K562 (cell line): ENCODE results near the gene CPSF4L. TPM values are rescaled to one million over a fixed set of nuclear protein-coding genes. Genes with fewer than 3 reads are reported as not detected.

ENCODE experiments used
- ATAC-seq: fragments of 200-7000 bp; cut with Tn5 transposase; 3 replicates; pipeline ENCODE4 v1.9.1; 2020; ENCODE audit warnings: moderate library complexity
- BruUV-seq: library from RNA; stranded (reverse); fragments of 400-500 nt; replicated peaks from 2 replicates; lab custom pipeline; 2021; lab: Mats Ljungman, UMichigan
- CTCF ChIA-PET: fragments of 300-600 bp; formaldehyde crosslinking; extraction: SDS; loops from one replicate; lab custom pipeline; 2021; ENCODE audit warnings: low intra/inter-chr PET ratio; lab: Yijun Ruan, JAX
- POLR2A ChIA-PET: fragments of 300-600, 350-650 bp; sonication (Branson Sonifier 250); formaldehyde crosslinking; extraction: SDS; loops from one replicate; lab custom pipeline; 2021; ENCODE audit warnings: antibody characterized with exemption, inconsistent platforms; lab: Yijun Ruan, JAX
- DNase-seq, 4 experiments: peaks; one replicate each; pipeline versions ENCODE4 v3.0.0 to v3.0.0-alpha.2; 2011 to 2018; ENCODE audit warnings: low spot score in 3 of 4, mixed read lengths in 3 of 4; ENCODE audit errors: extremely low read depth in 1 of 4
- FAIRE-seq: peaks from 2 replicates; lab custom pipeline; 2011; peaks lifted over from hg19 to GRCh38; lab: Jason Lieb, UNC
- H2AFZ ChIP-seq: 2 replicates; pipeline ENCODE4 v1.6.0; 2011; ENCODE audit warnings: low read depth, low read length, control low read depth, inconsistent platforms
- H3K27ac ChIP-seq: fragments of 200-600 bp; 3 replicates; pipeline ENCODE4 v1.8.0; 2011; ENCODE audit warnings: low read depth, mild to moderate bottlenecking, control low read depth, inconsistent platforms, low read length, moderate library complexity, mixed read lengths; ENCODE audit errors: extremely low read depth
- H3K27me3 ChIP-seq, 2 experiments: fragments of 300-600 bp in 1 of 2; 2 replicates in 1 of 2; 3 replicates in 1 of 2; pipeline versions ENCODE4 v1.6.0 to v1.8.0; 2011; ENCODE audit warnings: inconsistent platforms in 2 of 2, low read length in 2 of 2, mild to moderate bottlenecking in 1 of 2, mixed read lengths in 1 of 2, moderate library complexity in 1 of 2; ENCODE audit not compliant: control insufficient read depth in 2 of 2, insufficient read depth in 2 of 2
- H3K36me3 ChIP-seq: fragments of 300-600 bp; 3 replicates; pipeline ENCODE4 v1.8.0; 2011; ENCODE audit warnings: mild to moderate bottlenecking, low read length, inconsistent platforms; ENCODE audit not compliant: control insufficient read depth, insufficient read depth
- H3K4me1 ChIP-seq, 2 experiments: fragments of 200-600 bp in 1 of 2; replicated peaks in 1 of 2; 2 replicates in 1 of 2; 3 replicates in 1 of 2; pipeline versions ENCODE4 v1.5.1 to v1.8.0; 2011; ENCODE audit warnings: inconsistent platforms in 2 of 2, low read length in 2 of 2, mild to moderate bottlenecking in 1 of 2, mixed read lengths in 1 of 2, moderate library complexity in 1 of 2; ENCODE audit not compliant: control insufficient read depth in 2 of 2, insufficient read depth in 2 of 2
- H3K4me2 ChIP-seq: 2 replicates; pipeline ENCODE4 v1.6.1; 2011; ENCODE audit warnings: low read length, control low read depth, inconsistent platforms, mixed read lengths; ENCODE audit not compliant: insufficient read depth
- H3K4me3 ChIP-seq: fragments of 200-600 bp; sonication (generic), shearing (Covaris generic); 2 replicates; pipeline ENCODE4 v1.5.1; 2016; ENCODE audit warnings: control low read depth, inconsistent platforms
- H3K79me2 ChIP-seq: fragments of 200-600 bp; 3 replicates; pipeline ENCODE4 v1.8.0; 2011; ENCODE audit warnings: low read length, inconsistent platforms; ENCODE audit not compliant: control insufficient read depth, insufficient read depth
- H3K9ac ChIP-seq, 2 experiments: 2 replicates each; pipeline versions ENCODE4 v1.6.0 to v1.6.1; 2011; ENCODE audit warnings: low read depth in 2 of 2, low read length in 2 of 2, control low read depth in 1 of 2, inconsistent platforms in 1 of 2, mild to moderate bottlenecking in 1 of 2, mixed read lengths in 1 of 2; ENCODE audit not compliant: insufficient read depth in 1 of 2
- H3K9me1 ChIP-seq: one replicate; pipeline ENCODE4 v1.6.0; 2011; ENCODE audit warnings: inconsistent platforms, mild to moderate bottlenecking, low read length, moderate library complexity; ENCODE audit not compliant: control insufficient read depth, insufficient read depth
- H3K9me3 ChIP-seq: replicated peaks from 2 replicates; pipeline ENCODE4 v1.5.1; 2011; ENCODE audit warnings: low read depth, low read length, inconsistent platforms; ENCODE audit not compliant: control insufficient read depth, insufficient read depth
- H4K20me1 ChIP-seq: replicated peaks from 2 replicates; pipeline ENCODE4 v1.6.1; 2011; ENCODE audit warnings: low read length, inconsistent platforms, mixed read lengths; ENCODE audit not compliant: control insufficient read depth, insufficient read depth
- C11orf30 ChIP-seq: fragments of 450-650 bp; IDR thresholded peaks from 2 replicates; pipeline ENCODE4 v1.6.1; 2016; ENCODE audit warnings: low read depth, mild to moderate bottlenecking
- COPS2 ChIP-seq: fragments of 450-650 bp; conservative IDR thresholded peaks from 2 replicates; pipeline ENCODE4 v1.6.1; 2016; ENCODE audit warnings: mild to moderate bottlenecking, moderate library complexity
- WGBS: fragments of 100-300 bp; shearing (Covaris generic); methylation state at CpG from one replicate; pipeline ENCODE4 v1.1.6; 2016; ENCODE audit warnings: low coverage, mixed read lengths; ENCODE audit not compliant: insufficient coverage; ENCODE audit errors: missing lambda C conversion rate; 5-methylcytosine and 5-hydroxymethylcytosine counted together
- in situ Hi-C: fragments of 300-500 bp; cut with MboI; formaldehyde crosslinking; loops from 4 replicates; pipeline ENCODE4 v1.15.0; 2018; ENCODE audit warnings: inconsistent platforms, mixed read lengths
- intact Hi-C: fragments of 100-400 bp; cut with micrococcal nuclease; formaldehyde crosslinking; loops from 2 replicates; pipeline ENCODE4 v1.14.2; 2022
- polyA plus RNA-seq, 8 experiments: library from polyadenylated mRNA; depleted of rRNA in 4 of 8; stranded (reverse) in 5 of 8; unstranded in 3 of 8; fragments of >200 nt; fragmentation: Nextera tagmentation in 2 of 8; fragmentation: Illumina TruSeq in 1 of 8; extraction: Ambion mirVana in 2 of 8; extraction: Trizol in 1 of 8; gene quantifications; 2 replicates each; pipeline versions ENCODE4 v1.2.1 to v1.2.3, GENCODE V29; 2011 to 2014; ENCODE audit warnings: inconsistent platforms in 1 of 8, missing spikeins in 1 of 8
- total RNA-seq, 7 experiments: library from RNA; depleted of rRNA in 6 of 7; stranded (reverse); fragments of >200 nt in 6 of 7; fragmentation: Illumina TruSeq in 2 of 7; extraction: Trizol in 2 of 7; gene quantifications; 2 replicates each; pipeline versions ENCODE4 v1.2.1 to v1.2.3, GENCODE V29; 2011 to 2021; ENCODE audit warnings: low replicate concordance in 1 of 7
- TF ChIP-seq, protein P1 (sequence below): conservative IDR thresholded peaks from 2 replicates; pipeline ENCODE4 v1.6.1; 2011; ENCODE audit warnings: low read depth, mild to moderate bottlenecking, low read length; ENCODE audit not compliant: control insufficient read depth
- TF ChIP-seq, protein P2 (sequence below): IDR thresholded peaks from 2 replicates; pipeline ENCODE4 v1.6.1; 2012; ENCODE audit warnings: low read depth, low read length, improper control_type of control experiment, borderline replicate concordance

CPSF4L gene
- total and polyA plus RNA-seq, 9 of the 15 experiments (the other 6 are each of a cell fraction or from before 2014, with no cell fraction given) = not detected

DNA sequence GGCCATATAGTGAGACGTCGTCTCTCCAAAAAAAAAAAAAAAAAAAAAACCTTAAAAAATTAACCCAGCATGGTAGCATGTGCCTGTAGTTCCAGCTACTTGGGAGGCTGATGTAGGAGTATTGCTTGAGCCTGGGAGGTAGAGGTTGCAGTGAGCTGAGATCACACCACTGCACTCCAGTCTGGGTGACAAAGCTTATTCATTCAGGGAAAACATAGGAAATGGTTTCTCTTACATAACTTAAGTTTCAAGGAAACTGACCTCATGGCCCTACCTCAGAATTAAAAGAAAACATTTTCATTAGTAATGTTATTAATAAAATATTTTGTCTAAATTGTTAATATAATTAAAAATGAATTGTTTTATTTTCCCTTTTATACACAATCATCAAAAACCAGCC lies 37.4 kb downstream of the CPSF4L start:
- Histone ChIP-seq H3K4me2 (no peak overlapping the region), H3K27me3 (no peaks in the 10 kb centered on the region), H2AFZ (no peak overlapping the region), H3K4me3 (no peak overlapping the region), H4K20me1 (peaks cover 15% of the 10 kb centered on the region), H3K27ac (no peak overlapping the region), H3K9me1 (no peaks in the 10 kb centered on the region), H3K79me2 (peaks cover 70% of the 10 kb centered on the region), H3K9ac (no peak overlapping the region), H3K4me1 (peaks cover 8 to 36% of the 10 kb centered on the region in 2 experiments), H3K36me3 (peaks cover 30% of the 10 kb centered on the region), H3K9me3 (no peaks in the 10 kb centered on the region)
- TF ChIP-seq, protein P1, sequence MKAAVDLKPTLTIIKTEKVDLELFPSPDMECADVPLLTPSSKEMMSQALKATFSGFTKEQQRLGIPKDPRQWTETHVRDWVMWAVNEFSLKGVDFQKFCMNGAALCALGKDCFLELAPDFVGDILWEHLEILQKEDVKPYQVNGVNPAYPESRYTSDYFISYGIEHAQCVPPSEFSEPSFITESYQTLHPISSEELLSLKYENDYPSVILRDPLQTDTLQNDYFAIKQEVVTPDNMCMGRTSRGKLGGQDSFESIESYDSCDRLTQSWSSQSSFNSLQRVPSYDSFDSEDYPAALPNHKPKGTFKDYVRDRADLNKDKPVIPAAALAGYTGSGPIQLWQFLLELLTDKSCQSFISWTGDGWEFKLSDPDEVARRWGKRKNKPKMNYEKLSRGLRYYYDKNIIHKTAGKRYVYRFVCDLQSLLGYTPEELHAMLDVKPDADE = no peak
- TF ChIP-seq C11orf30 = 0 out of 2 replicates have a peak, but pooled peaks have one; percentile 10
- TF ChIP-seq, protein P2, sequence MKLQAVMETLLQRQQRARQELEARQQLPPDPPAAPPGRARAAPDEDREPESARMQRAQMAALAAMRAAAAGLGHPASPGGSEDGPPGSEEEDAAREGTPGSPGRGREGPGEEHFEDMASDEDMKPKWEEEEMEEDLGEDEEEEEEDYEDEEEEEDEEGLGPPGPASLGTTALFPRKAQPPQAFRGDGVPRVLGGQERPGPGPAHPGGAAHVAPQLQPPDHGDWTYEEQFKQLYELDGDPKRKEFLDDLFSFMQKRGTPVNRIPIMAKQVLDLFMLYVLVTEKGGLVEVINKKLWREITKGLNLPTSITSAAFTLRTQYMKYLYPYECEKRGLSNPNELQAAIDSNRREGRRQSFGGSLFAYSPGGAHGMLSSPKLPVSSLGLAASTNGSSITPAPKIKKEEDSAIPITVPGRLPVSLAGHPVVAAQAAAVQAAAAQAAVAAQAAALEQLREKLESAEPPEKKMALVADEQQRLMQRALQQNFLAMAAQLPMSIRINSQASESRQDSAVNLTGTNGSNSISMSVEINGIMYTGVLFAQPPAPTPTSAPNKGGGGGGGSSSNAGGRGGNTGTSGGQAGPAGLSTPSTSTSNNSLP = no peak
- TF ChIP-seq COPS2 = no peak
- CTCF ChIA-PET = no interaction called here
- in situ Hi-C loops (no loop called here), intact Hi-C loops (no loop called here)
- BruUV-seq = no TSS peak
- FAIRE-seq (no peak), ATAC-seq (no peak), DNase-seq (no peak)
- no CpG with 5 or more reads among the region's 2 CpGs for WGBS
- POLR2A ChIA-PET = no interaction called here
